GM12878 (cell line): ENCODE results near the gene NAV2. TPM values are rescaled to one million over a fixed set of nuclear protein-coding genes. Genes with fewer than 3 reads are reported as not detected.

Experiments
- ATAC-seq: fragments of 200-7000 bp; cut with Tn5 transposase; 3 replicates; pipeline ENCODE4 v1.9.1; 2020; ENCODE audit warnings: mild to moderate bottlenecking, moderate library complexity
- BruUV-seq: library from RNA; stranded (reverse); fragments of 400-500 nt; replicated peaks from 2 replicates; lab custom pipeline; 2021; lab: Mats Ljungman, UMichigan
- CTCF ChIA-PET: fragments of 300-600 bp; sonication (Branson Sonifier 250); formaldehyde crosslinking; extraction: SDS; loops from one replicate; lab custom pipeline; 2021; ENCODE audit warnings: inconsistent platforms; lab: Yijun Ruan, JAX
- POLR2A ChIA-PET: fragments of 350-600 bp; formaldehyde crosslinking; extraction: SDS; loops from one replicate; lab custom pipeline; 2021; ENCODE audit warnings: inconsistent platforms; lab: Charles Lee
- RAD21 ChIA-PET: fragments of 300-600 bp; sonication (Branson Sonifier 250); formaldehyde crosslinking; loops from one replicate; lab custom pipeline; 2023; ENCODE audit warnings: antibody characterized with exemption; ENCODE audit not compliant: unreplicated experiment; lab: Charles Lee
- SMC1A ChIA-PET: fragments of 300-600 bp; sonication (Branson Sonifier 250); formaldehyde crosslinking; loops from one replicate; lab custom pipeline; 2023; ENCODE audit not compliant: unreplicated experiment, uncharacterized antibody; lab: Charles Lee
- DNase-seq: peaks from one replicate; pipeline ENCODE4 v3.0.0-alpha.2; 2011; ENCODE audit warnings: low read depth, low spot score
- FAIRE-seq: peaks from 3 replicates; lab custom pipeline; 2011; peaks lifted over from hg19 to GRCh38; lab: Jason Lieb, UNC
- H2AFZ ChIP-seq: 2 replicates; pipeline ENCODE4 v1.6.0; 2011; ENCODE audit warnings: low read depth, low read length, control low read depth; ENCODE audit not compliant: control insufficient read depth
- H3K27ac ChIP-seq: 2 replicates; pipeline ENCODE4 v1.5.1; 2011; ENCODE audit warnings: control low read depth; ENCODE audit not compliant: control insufficient read depth, insufficient read depth
- H3K27me3 ChIP-seq, 2 experiments: replicated peaks in 1 of 2; 2 replicates each; pipeline versions ENCODE4 v1.6.0 to v1.6.1; 2011; ENCODE audit warnings: low read length in 1 of 2; ENCODE audit not compliant: control insufficient read depth in 2 of 2, insufficient read depth in 2 of 2
- H3K36me3 ChIP-seq, 2 experiments: 2 replicates each; pipeline ENCODE4 v1.5.1; 2011; ENCODE audit warnings: low read length in 1 of 2; ENCODE audit not compliant: control insufficient read depth in 2 of 2, insufficient read depth in 2 of 2
- H3K4me1 ChIP-seq: 2 replicates; pipeline ENCODE4 v1.6.1; 2011; ENCODE audit warnings: mild to moderate bottlenecking, low read length, moderate library complexity, mixed read lengths; ENCODE audit not compliant: control insufficient read depth, insufficient read depth
- H3K4me2 ChIP-seq: 2 replicates; pipeline ENCODE4 v1.6.0; 2011; ENCODE audit warnings: control low read depth; ENCODE audit not compliant: control insufficient read depth, insufficient read depth
- H3K4me3 ChIP-seq: fragments of 200-600 bp; sonication (generic); 2 replicates; pipeline ENCODE4 v1.5.1; 2016
- H3K79me2 ChIP-seq: 2 replicates; pipeline ENCODE4 v1.6.0; 2011; ENCODE audit warnings: low read length; ENCODE audit not compliant: control insufficient read depth, insufficient read depth
- H3K9ac ChIP-seq: 2 replicates; pipeline ENCODE4 v1.8.0; 2011; ENCODE audit warnings: low read length, control low read depth, mixed read lengths; ENCODE audit not compliant: control insufficient read depth, insufficient read depth
- H3K9me3 ChIP-seq: replicated peaks from 3 replicates; pipeline ENCODE4 v1.5.1; 2011; ENCODE audit warnings: mild to moderate bottlenecking, low read length; ENCODE audit not compliant: control insufficient read depth, insufficient read depth
- H4K20me1 ChIP-seq: 2 replicates; pipeline ENCODE4 v1.6.0; 2011; ENCODE audit not compliant: control insufficient read depth, insufficient read depth
- BMI1 ChIP-seq: fragments of 450-650 bp; IDR thresholded peaks from 2 replicates; pipeline ENCODE4 v1.6.1; 2016; ENCODE audit warnings: mild to moderate bottlenecking, moderate library complexity, borderline replicate concordance
- CREM ChIP-seq: IDR thresholded peaks from 2 replicates; pipeline ENCODE4 v1.6.1; 2014; ENCODE audit warnings: antibody characterized with exemption, low read depth
- EP300 ChIP-seq, 2 experiments: fragments of 150-350 bp in 1 of 2; IDR thresholded peaks; 2 replicates each; pipeline ENCODE4 v1.6.1; 2011 to 2012; ENCODE audit warnings: low read depth in 2 of 2, low read length in 2 of 2, borderline replicate concordance in 1 of 2, improper control_type of control experiment in 1 of 2, inconsistent platforms in 1 of 2; ENCODE audit not compliant: control insufficient read depth in 1 of 2
- GATAD2B ChIP-seq: fragments of 450-650 bp; conservative IDR thresholded peaks from 2 replicates; pipeline ENCODE4 v1.6.1; 2017; ENCODE audit warnings: low read depth, mild to moderate bottlenecking, moderate library complexity
- KAT2A ChIP-seq: conservative IDR thresholded peaks from 2 replicates; pipeline ENCODE4 v1.6.1; 2011; ENCODE audit warnings: low read depth, low read length; ENCODE audit not compliant: control insufficient read depth
- MXI1 ChIP-seq: fragments of 150-350 bp; IDR thresholded peaks from 2 replicates; pipeline ENCODE4 v1.6.1; 2011; ENCODE audit warnings: low read depth, mild to moderate bottlenecking, inconsistent platforms, low read length, improper control_type of control experiment
- NFXL1 ChIP-seq: fragments of 450-650 bp; IDR thresholded peaks from 2 replicates; pipeline ENCODE4 v1.6.1; 2017; ENCODE audit warnings: antibody characterized with exemption, mild to moderate bottlenecking, borderline replicate concordance
- SIN3A ChIP-seq: IDR thresholded peaks from 2 replicates; pipeline ENCODE4 v1.6.1; 2012; ENCODE audit warnings: low read depth, low read length, improper control_type of control experiment
- SPI1 ChIP-seq: IDR thresholded peaks from 2 replicates; pipeline ENCODE4 v1.6.1; 2011; ENCODE audit warnings: low read depth, mild to moderate bottlenecking, low read length, moderate library complexity, borderline replicate concordance; ENCODE audit not compliant: insufficient read depth
- SRF ChIP-seq, 2 experiments: IDR thresholded peaks; 2 replicates each; pipeline ENCODE4 v1.6.1; 2011; ENCODE audit warnings: low read depth in 2 of 2, low read length in 2 of 2, mild to moderate bottlenecking in 1 of 2, moderate library complexity in 1 of 2
- SUZ12 ChIP-seq: fragments of 200-600 bp; sonication (generic); IDR thresholded peaks from one replicate; pipeline ENCODE4 v1.6.1; 2018; ENCODE audit warnings: antibody characterized with exemption, mild to moderate bottlenecking; ENCODE audit not compliant: unreplicated experiment
- YY1 ChIP-seq: IDR thresholded peaks from 2 replicates; pipeline ENCODE4 v1.6.1; 2011; ENCODE audit warnings: low read depth, mild to moderate bottlenecking, low read length
- ZNF217 ChIP-seq: fragments of 450-650 bp; IDR thresholded peaks from 2 replicates; pipeline ENCODE4 v1.6.1; 2017; ENCODE audit warnings: antibody characterized with exemption, mild to moderate bottlenecking
- WGBS: methylation state at CpG from one replicate; pipeline ENCODE4 v1.1.6; 2016; ENCODE audit warnings: low lambda C conversion rate; ENCODE audit not compliant: insufficient replicate concordance, insufficient coverage; ENCODE audit errors: missing lambda C conversion rate; 5-methylcytosine and 5-hydroxymethylcytosine counted together
- in situ Hi-C: fragments of 300-500 bp; cut with MboI; formaldehyde crosslinking; loops from 9 replicates; pipeline ENCODE4 v1.14.3; 2018; ENCODE audit warnings: mixed read lengths
- intact Hi-C: fragments of 100-400 bp; cut with micrococcal nuclease; formaldehyde crosslinking; loops from one replicate; pipeline ENCODE4 v1.14.2; 2022; ENCODE audit not compliant: unreplicated experiment
- polyA plus RNA-seq, 11 experiments: library from polyadenylated mRNA; depleted of rRNA in 4 of 11; unstranded in 6 of 11; stranded (reverse) in 5 of 11; fragments of >200 nt; fragmentation: Nextera tagmentation in 4 of 11; fragmentation: Illumina TruSeq in 1 of 11; extraction: Ambion mirVana in 4 of 11; extraction: Trizol in 1 of 11; gene quantifications; 1 replicate in 1 of 11; 2 replicates in 10 of 11; pipeline versions ENCODE4 v1.2.1 to v1.2.3, GENCODE V29; 2011 to 2016; ENCODE audit warnings: inconsistent platforms in 2 of 11, missing spikeins in 2 of 11, low read depth in 1 of 11
- total RNA-seq, 4 experiments: library from RNA; depleted of rRNA in 3 of 4; stranded (reverse); fragments of >200 nt in 3 of 4; fragmentation: Illumina TruSeq in 1 of 4; extraction: Trizol in 1 of 4; gene quantifications; 2 replicates each; pipeline versions ENCODE4 v1.2.1 to v1.2.3, GENCODE V29; 2013 to 2021
- TF ChIP-seq, protein P1 (sequence below): fragments of 450-650 bp; formaldehyde crosslinking; IDR thresholded peaks from 2 replicates; pipeline ENCODE4 v1.4.0; 2020; ENCODE audit warnings: mild to moderate bottlenecking, moderate library complexity
- TF ChIP-seq, protein P2 (sequence below): fragments of 450-650 bp; conservative IDR thresholded peaks from 2 replicates; pipeline ENCODE4 v1.6.1; 2017; ENCODE audit warnings: mild to moderate bottlenecking, moderate library complexity

NAV2 gene
- total and polyA plus RNA-seq, 10 of the 15 experiments (the other 5 are each of a cell fraction or from before 2014, with no cell fraction given) = 0.35 to 6.1 (median 1.1) TPM

DNA sequence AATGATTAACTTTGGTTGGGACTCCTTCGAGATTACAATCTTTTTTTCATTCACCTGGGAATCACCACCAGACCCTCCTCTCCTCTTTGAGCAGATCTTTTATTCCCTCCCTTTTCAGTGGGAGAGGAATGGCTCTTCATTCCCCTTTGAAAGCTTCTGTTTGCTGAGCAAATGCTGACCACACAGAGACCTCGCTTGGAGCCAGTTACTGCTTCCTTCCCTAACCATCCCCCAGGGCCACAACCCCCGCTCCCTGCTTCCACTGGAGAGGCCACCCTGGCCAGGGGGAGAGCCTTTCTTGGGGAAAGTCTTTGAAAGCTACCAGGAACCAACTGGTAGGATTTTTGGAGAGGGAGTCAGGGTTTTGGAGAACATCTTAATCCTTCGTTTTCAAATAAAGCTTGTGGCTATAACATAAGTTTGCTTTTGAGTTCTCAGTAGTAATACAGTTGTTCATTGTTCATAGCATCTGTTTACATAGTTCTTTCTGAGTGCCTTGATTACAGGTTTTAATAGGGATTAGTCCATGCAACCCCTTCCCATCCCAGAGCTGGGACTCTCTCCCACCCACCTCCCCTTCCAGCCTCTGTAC, 309.2 kb downstream of the NAV2 start (continued):
- TF ChIP-seq BMI1 (no peak), SUZ12 (no peak), MXI1 (no peak)
- TF ChIP-seq, all 136 proteins: peak for 0

DNA sequence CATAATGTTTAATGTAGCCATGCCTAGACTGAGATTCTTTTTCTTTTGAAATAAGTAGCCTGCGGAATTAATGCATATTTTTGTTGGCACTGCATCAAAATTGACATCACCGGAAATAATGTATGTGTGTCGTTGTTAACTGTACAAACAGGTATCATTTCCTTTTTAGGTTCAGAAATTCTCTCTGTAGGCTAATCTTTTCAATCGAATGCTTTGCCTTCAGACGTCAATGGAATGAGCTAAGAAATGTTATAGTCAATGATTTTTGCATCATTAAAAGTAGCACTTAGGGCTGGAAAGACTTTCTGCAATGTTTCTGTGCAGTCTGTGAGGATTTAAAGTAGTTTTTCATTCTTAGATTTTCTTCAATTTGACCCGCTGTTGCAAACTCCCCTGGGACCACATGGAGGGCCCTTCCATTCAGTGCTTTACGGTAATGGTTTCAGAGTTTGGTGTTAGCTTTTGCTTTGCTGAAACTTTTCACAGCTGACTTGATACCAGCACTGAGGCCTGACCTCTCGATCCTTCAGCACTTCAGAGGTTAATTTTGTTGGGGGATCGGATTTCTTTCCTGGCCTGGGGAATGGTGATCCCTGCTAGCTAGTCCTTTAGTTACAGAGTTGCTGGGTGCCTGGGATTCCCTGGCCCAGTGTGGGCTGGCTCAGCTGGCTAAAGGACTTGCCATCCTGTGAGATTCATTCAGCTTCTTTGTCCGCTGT, 309.9 kb downstream of the NAV2 start:
- no peak overlapping the region for H3K27ac ChIP-seq
- in situ Hi-C loops = no loop called here
- no peaks in the 10 kb centered on the region for H3K79me2 ChIP-seq
- 41% methylated on average over 10 of the region's 10 CpGs for WGBS
- ChIA-PET SMC1A (interaction anchor here (0.8 to 1.1 kb wide), 2 partner anchors 13 to 71 kb away, joined by 3 to 5 read pairs; no protein-coding TSS in a partner anchor), RAD21 (no interaction called here), POLR2A (no interaction called here), CTCF (interaction anchor here (0.8 to 1.6 kb wide), 3 partner anchors 9 to 110 kb away, joined by 3 to 4 read pairs (median 4); no protein-coding TSS in a partner anchor)
- H3K4me1 ChIP-seq = no peaks in the 10 kb centered on the region
- ATAC-seq = peak; percentile 66
- no peak for DNase-seq
- H3K4me2 ChIP-seq = no peak overlapping the region
- no TSS peak for BruUV-seq
- peak; percentile 81 for FAIRE-seq
- H4K20me1 ChIP-seq = no peaks in the 10 kb centered on the region; the same call in 1 of the 2 replicates
- H3K27me3 ChIP-seq = peaks cover 0 to 6% of the 10 kb centered on the region in 2 experiments; a peak in 3 of 4 replicates
- no peak overlapping the region for H3K4me3 ChIP-seq
- H3K9me3 ChIP-seq = no peaks in the 10 kb centered on the region
- H3K9ac ChIP-seq = no peak overlapping the region
- intact Hi-C loops = no loop called here
- no peaks in the 10 kb centered on the region for H3K36me3 ChIP-seq
- no peak overlapping the region for H2AFZ ChIP-seq
- no peak for TF ChIP-seq GATAD2B
- no peak for TF ChIP-seq EP300 (IDR thresholded peaks at IDR 0.05; ENCODE audit: borderline replicate concordance in 1 of 2, control insufficient read depth in 1 of 2, low read depth in 2 of 2, low read length in 2 of 2)
- no peak for TF ChIP-seq ZNF217
- TF ChIP-seq KAT2A = no peak
- TF ChIP-seq, protein P1, sequence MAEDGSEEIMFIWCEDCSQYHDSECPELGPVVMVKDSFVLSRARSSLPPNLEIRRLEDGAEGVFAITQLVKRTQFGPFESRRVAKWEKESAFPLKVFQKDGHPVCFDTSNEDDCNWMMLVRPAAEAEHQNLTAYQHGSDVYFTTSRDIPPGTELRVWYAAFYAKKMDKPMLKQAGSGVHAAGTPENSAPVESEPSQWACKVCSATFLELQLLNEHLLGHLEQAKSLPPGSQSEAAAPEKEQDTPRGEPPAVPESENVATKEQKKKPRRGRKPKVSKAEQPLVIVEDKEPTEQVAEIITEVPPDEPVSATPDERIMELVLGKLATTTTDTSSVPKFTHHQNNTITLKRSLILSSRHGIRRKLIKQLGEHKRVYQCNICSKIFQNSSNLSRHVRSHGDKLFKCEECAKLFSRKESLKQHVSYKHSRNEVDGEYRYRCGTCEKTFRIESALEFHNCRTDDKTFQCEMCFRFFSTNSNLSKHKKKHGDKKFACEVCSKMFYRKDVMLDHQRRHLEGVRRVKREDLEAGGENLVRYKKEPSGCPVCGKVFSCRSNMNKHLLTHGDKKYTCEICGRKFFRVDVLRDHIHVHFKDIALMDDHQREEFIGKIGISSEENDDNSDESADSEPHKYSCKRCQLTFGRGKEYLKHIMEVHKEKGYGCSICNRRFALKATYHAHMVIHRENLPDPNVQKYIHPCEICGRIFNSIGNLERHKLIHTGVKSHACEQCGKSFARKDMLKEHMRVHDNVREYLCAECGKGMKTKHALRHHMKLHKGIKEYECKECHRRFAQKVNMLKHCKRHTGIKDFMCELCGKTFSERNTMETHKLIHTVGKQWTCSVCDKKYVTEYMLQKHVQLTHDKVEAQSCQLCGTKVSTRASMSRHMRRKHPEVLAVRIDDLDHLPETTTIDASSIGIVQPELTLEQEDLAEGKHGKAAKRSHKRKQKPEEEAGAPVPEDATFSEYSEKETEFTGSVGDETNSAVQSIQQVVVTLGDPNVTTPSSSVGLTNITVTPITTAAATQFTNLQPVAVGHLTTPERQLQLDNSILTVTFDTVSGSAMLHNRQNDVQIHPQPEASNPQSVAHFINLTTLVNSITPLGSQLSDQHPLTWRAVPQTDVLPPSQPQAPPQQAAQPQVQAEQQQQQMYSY = no peak
- TF ChIP-seq CREM = no peak
- TF ChIP-seq, protein P2, sequence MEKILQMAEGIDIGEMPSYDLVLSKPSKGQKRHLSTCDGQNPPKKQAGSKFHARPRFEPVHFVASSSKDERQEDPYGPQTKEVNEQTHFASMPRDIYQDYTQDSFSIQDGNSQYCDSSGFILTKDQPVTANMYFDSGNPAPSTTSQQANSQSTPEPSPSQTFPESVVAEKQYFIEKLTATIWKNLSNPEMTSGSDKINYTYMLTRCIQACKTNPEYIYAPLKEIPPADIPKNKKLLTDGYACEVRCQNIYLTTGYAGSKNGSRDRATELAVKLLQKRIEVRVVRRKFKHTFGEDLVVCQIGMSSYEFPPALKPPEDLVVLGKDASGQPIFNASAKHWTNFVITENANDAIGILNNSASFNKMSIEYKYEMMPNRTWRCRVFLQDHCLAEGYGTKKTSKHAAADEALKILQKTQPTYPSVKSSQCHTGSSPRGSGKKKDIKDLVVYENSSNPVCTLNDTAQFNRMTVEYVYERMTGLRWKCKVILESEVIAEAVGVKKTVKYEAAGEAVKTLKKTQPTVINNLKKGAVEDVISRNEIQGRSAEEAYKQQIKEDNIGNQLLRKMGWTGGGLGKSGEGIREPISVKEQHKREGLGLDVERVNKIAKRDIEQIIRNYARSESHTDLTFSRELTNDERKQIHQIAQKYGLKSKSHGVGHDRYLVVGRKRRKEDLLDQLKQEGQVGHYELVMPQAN = no peak
- no peak for TF ChIP-seq SIN3A
- TF ChIP-seq NFXL1 = no peak
- peak in 1 of 2 experiments; percentile 36; a peak in 1 of 4 replicates for TF ChIP-seq SRF (IDR thresholded peaks at IDR 0.05; ENCODE audit: low read depth in 2 of 2, low read length in 2 of 2)
- TF ChIP-seq YY1 = peak; percentile 54; the same call in 1 of the 2 replicates
- no peak for TF ChIP-seq SPI1
